Stimulated activated CD4-positive, alpha-beta T cell treated with anti-CD3 and anti-CD28 coated beads, Interleukin-2, amount 100 ng/mL, for 48 hours (primary cell): Measurements from ENCODE around the gene OSBP.
"Not testable (repeated sequence)": the region's sequence is repeated elsewhere in the genome, so short reads cannot be mapped to it uniquely, and the experiment has no call there.

ENCODE experiments used
- DNase-seq, 2 donors: peaks; one replicate each; pipeline ENCODE4 v3.0.0-alpha.2; 2020

Gene OSBP

GRCh38 chr11:59552844-59553243, 62.7 kb downstream of the OSBP start:
- DNase-seq, result no peak

- no peak for DNase-seq
Observed at GRCh38 chr11:59551659-59552521, 63.7 kb downstream of the OSBP start.

- DNase-seq, result peak; percentile 84 to 85
Observed at GRCh38 chr11:59550842-59551658, 64.5 kb downstream of the OSBP start.

GRCh38 chr11:59550368-59550841, 65.2 kb downstream of the OSBP start:
- DNase-seq, result peak; percentile 82 to 88

- DNase-seq, result no peak
Observed at GRCh38 chr11:59548309-59548656, 67.3 kb downstream of the OSBP start.

GRCh38 chr11:59547605-59548308, 67.8 kb downstream of the OSBP start:
- not testable (repeated sequence) for DNase-seq

- no peak for DNase-seq
Observed at GRCh38 chr11:59545179-59546020, 70.2 kb downstream of the OSBP start.

- DNase-seq, result no peak
Observed at GRCh38 chr11:59544869-59545178, 70.8 kb downstream of the OSBP start.

GRCh38 chr11:59543713-59544112, 71.9 kb downstream of the OSBP start:
- DNase-seq, result not testable (repeated sequence)

- no peak for DNase-seq
Observed at GRCh38 chr11:59542142-59542810, 73.3 kb downstream of the OSBP start.

- DNase-seq, result no peak
Observed at GRCh38 chr11:59534676-59535075, 80.9 kb downstream of the OSBP start.

- DNase-seq, result no peak
Observed at GRCh38 chr11:59532620-59533019, 83.0 kb downstream of the OSBP start.

- DNase-seq, result no peak
Observed at GRCh38 chr11:59528711-59529110, 86.9 kb downstream of the OSBP start.
